ENCODE data around the gene XPO1. TPM values are rescaled to one million over a fixed set of nuclear protein-coding genes. Genes with fewer than 3 reads are reported as not detected.

The XPO1 gene
- total RNA-seq, 4 donors from 2014 or later = 49.7 to 96.6 (median 73.1) TPM

DNA sequence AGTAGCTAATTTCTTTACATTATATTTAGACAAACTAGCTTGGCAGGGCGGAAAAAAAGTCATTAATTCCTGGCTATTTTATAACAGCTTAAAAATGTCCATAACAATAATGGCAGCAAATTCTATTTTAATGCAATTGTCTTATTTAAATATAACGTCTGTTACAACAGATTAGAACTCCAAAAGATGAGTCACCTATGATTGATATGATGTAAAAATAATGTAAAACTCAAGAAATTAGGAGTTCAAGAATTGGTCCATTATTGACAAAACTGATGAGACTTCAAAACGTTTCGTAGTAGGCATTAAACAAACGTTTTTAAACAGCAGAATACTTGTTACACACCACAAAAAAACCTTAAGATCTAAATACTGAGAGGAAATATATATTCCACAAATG lies 2.7 kb downstream of the XPO1 start:
- TF ChIP-seq, protein P1, sequence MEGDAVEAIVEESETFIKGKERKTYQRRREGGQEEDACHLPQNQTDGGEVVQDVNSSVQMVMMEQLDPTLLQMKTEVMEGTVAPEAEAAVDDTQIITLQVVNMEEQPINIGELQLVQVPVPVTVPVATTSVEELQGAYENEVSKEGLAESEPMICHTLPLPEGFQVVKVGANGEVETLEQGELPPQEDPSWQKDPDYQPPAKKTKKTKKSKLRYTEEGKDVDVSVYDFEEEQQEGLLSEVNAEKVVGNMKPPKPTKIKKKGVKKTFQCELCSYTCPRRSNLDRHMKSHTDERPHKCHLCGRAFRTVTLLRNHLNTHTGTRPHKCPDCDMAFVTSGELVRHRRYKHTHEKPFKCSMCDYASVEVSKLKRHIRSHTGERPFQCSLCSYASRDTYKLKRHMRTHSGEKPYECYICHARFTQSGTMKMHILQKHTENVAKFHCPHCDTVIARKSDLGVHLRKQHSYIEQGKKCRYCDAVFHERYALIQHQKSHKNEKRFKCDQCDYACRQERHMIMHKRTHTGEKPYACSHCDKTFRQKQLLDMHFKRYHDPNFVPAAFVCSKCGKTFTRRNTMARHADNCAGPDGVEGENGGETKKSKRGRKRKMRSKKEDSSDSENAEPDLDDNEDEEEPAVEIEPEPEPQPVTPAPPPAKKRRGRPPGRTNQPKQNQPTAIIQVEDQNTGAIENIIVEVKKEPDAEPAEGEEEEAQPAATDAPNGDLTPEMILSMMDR (IDR thresholded peaks at IDR 0.05) = no peak
- ATAC-seq (ENCODE audit: low FRiP score) (no peak), DNase-seq (ENCODE audit: low spot score) (no peak)

DNA sequence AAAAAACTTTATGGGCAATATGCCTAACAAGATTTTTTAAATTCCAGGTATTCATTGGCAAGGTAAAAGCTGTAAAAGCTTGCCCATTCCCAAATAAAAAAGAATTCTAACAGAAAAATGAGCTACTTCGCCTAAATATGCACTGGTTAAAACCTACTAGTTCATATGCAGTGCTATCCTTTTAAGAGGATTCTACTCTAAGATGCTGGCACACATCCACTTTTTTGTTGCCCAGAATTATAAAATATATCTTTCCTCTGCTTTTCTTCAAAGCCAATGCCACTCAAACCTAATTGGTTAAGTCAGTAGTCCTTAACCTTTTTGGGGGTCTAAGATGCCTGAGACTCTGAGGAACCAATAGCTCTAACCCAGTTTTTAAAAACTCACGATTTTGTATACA lies 3.2 kb downstream of the XPO1 start:
- ATAC-seq (ENCODE audit: low FRiP score) (no peak), DNase-seq (ENCODE audit: low spot score) (no peak)
- TF ChIP-seq, protein P1 (IDR thresholded peaks at IDR 0.05) = no peak

DNA sequence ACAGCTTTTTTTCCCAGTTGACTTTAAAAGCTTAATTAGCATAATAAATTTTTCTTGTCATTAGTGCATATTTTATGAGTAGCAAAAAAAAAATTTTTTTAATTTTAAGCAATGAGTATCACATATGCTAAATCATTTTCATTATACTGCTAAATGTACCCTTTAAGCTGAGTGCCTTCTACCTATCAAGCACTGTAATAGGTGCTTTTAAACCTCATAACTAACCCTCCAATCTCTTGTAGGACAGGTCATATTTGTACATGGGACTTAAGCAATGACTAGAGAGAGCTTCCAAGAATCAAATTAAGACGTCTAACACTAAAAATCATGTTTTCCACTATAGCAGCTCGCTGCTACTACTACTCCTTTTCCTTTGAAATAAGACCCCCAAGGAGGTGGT lies 7.4 kb downstream of the XPO1 start:
- DNase-seq (ENCODE audit: low spot score) (no peak), ATAC-seq (ENCODE audit: low FRiP score) (no peak)
- TF ChIP-seq, protein P1 (IDR thresholded peaks at IDR 0.05) = no peak

DNA sequence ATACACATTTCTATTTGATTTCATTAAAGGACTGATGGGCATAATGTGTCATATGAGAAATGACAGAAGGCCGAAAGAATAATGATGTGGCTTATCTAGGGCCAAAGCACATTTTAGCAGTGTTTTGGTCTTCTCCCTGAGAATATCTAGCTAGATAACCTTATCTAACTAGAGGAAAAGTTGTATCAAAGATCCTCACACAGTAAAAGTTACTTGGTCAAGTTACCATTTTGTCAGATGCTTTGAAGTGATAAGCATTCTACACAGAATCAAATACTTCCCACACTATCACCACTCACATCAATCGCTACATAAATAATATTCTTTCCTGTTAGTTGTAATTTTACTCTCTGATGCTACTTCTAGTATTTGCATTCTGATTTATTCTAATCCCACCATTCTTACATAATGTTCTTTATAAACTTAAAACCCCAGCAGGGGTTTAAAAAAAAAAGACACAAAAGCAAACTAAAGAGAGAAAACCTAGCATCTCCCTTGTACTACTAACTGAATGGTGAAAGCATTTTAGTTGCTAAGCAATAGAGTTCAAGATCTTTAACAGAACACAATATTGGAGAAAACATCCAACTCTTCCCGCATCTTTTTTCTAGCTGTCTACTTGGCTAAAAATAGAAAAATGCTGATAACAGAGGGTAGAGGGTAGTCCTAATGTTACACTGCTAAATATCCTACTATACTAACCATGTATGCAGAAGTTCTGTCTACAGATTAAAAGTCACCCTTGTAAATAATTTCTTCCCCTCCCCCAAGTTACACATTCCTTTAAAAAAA lies 8.0 kb downstream of the XPO1 start:
- ATAC-seq (ENCODE audit: low FRiP score) (no peak), DNase-seq (ENCODE audit: low spot score) (no peak)
- TF ChIP-seq, protein P1 (IDR thresholded peaks at IDR 0.05) = no peak

DNA sequence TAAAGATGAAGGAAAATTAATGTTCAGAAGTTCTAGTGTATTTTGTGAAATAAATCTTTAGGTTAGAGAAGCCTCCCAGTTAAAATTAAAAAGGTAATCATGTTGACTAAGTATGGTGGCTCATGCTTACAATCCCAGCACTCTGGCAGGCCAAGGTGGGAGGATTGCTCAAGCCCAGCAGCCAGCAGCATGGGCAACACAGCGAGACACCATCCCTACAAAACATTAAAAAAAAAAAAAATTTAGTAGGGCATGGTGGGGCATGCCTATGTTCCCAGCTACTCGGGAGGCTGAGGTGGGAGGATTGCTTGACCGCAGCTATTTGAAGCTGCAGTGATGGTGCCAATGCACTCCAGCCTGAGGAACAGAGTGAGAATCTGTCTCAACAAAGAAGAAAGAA lies 17.9 kb downstream of the XPO1 start:
- DNase-seq (ENCODE audit: low spot score) (no peak), ATAC-seq (ENCODE audit: low FRiP score) (no peak)
- TF ChIP-seq, protein P1 (IDR thresholded peaks at IDR 0.05) = no peak

DNA sequence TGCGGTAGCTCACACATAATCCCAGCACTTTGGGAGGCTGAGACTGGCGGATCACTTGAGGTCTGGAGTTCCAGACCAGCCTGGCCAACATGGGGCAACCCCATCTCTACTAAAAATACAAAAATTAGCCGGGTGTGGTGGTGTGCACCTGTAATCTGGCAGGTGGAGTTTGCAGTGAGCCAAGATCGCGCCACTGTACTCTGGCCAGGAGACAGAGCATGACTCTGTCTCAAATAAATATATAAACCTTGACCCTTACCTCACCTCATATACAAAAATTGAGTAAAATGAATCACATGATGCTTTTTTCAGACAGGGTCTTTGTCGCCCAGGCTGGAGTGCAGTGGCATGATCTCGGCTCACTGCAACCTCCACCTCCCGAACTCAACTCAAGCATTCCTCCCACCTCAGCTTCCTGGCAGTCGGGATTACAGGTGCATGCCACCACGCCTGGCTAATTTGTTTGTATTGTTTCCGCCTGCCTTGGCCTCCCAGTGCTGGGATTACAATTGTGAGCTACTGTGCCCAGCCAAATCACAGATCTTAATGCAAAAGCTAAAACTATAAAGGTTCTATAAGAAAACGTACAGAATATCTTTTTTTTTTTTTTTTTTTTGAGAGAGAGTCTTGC lies 25.3 kb downstream of the XPO1 start:
- TF ChIP-seq, protein P1 (IDR thresholded peaks at IDR 0.05) = no peak
- DNase-seq (ENCODE audit: low spot score) (no peak), ATAC-seq (ENCODE audit: low FRiP score) (no peak)
